Kidney (tissue), 14 donors: ENCODE data around the gene DUSP2. TPM values are rescaled to one million over a fixed set of nuclear protein-coding genes. Genes with fewer than 3 reads are reported as not detected.

Source experiments
- DNase-seq, 5 donors: peaks; one replicate each; pipeline ENCODE4 v3.0.0-alpha.2; 2013 to 2020
- FAIRE-seq: peaks from 2 replicates; lab custom pipeline; 2012; peaks lifted over from hg19 to GRCh38; lab: Jason Lieb, UNC
- H3K27ac ChIP-seq, 2 donors: one replicate each; pipeline ENCODE4 v1.7.0; 2013; ENCODE audit warnings: low read depth in 2 of 2, low read length in 2 of 2, inconsistent platforms in 1 of 2
- H3K27me3 ChIP-seq: one replicate; pipeline ENCODE4 v1.7.1; 2013; ENCODE audit warnings: low read length, inconsistent platforms; ENCODE audit not compliant: control insufficient read depth, insufficient read depth
- H3K36me3 ChIP-seq, 3 donors: one replicate each; pipeline versions ENCODE4 v1.7.0 to v1.7.1; 2013; ENCODE audit warnings: low read length in 3 of 3, control low read depth in 1 of 3, inconsistent platforms in 1 of 3; ENCODE audit not compliant: insufficient read depth in 3 of 3, control insufficient read depth in 2 of 3
- H3K4me1 ChIP-seq, 3 donors: one replicate each; pipeline versions ENCODE4 v1.7.0 to v1.7.1; 2013; ENCODE audit warnings: low read length in 3 of 3, inconsistent platforms in 1 of 3, low read depth in 1 of 3; ENCODE audit not compliant: control insufficient read depth in 2 of 3, insufficient read depth in 2 of 3
- H3K4me3 ChIP-seq, 3 donors: one replicate each; pipeline versions ENCODE4 v1.7.0 to v1.8.1; 2013; ENCODE audit warnings: low read length in 3 of 3, control low read depth in 1 of 3, inconsistent platforms in 1 of 3
- H3K9ac ChIP-seq, 3 donors: one replicate each; pipeline versions ENCODE4 v1.7.0 to v1.7.1; 2013; ENCODE audit warnings: low read length in 3 of 3, control low read depth in 1 of 3, inconsistent platforms in 1 of 3
- H3K9me3 ChIP-seq, 3 donors: one replicate each; pipeline versions ENCODE4 v1.7.0 to v1.7.1; 2013; ENCODE audit warnings: low read length in 3 of 3, control low read depth in 1 of 3, inconsistent platforms in 1 of 3; ENCODE audit not compliant: control insufficient read depth in 2 of 3, insufficient read depth in 1 of 3
- intact Hi-C: fragments of 100-400 bp; cut with DNase I; formaldehyde crosslinking; loops from one replicate; pipeline ENCODE4 v1.11.1; 2022
- polyA plus RNA-seq: library from polyadenylated mRNA; stranded (reverse); fragments of 350-450 nt; fragmentation: Illumina TruSeq; extraction: RNeasy Lipid Tissue Mini Kit (QIAGEN cat#74804); gene quantifications from one replicate; pipeline ENCODE4 v1.2.3, GENCODE V29; 2014; ENCODE audit warnings: low read depth, low replicate concordance; ENCODE audit not compliant: insufficient read depth
- total RNA-seq: library from RNA; stranded (reverse); fragmentation: NEBNext Ultra II Directional; extraction: Animal tissue kit (Norgen Biotek cat#: 25700); gene quantifications from one replicate; pipeline ENCODE4 v1.2.1, GENCODE V29; 2021
- TF ChIP-seq, protein P1 (sequence below): IDR thresholded peaks from 3 replicates; pipeline ENCODE4 v1.5.1; 2012; ENCODE audit warnings: mild to moderate bottlenecking, moderate library complexity, borderline replicate concordance; ENCODE audit not compliant: insufficient read depth; ENCODE audit errors: extremely low read depth
- donor health status: control.
- donor health status: control.
- donor health status: control.
- donor health status: control.
- donor health status: control.
- donor health status: DM: yes; HTN: yes; CAD: no.
- donor health status: Normal renal cell carcinoma (clear cell type).

Gene DUSP2
- total and polyA plus RNA-seq, 2 donors from 2014 or later = 5.6 to 11.8 TPM

DNA sequence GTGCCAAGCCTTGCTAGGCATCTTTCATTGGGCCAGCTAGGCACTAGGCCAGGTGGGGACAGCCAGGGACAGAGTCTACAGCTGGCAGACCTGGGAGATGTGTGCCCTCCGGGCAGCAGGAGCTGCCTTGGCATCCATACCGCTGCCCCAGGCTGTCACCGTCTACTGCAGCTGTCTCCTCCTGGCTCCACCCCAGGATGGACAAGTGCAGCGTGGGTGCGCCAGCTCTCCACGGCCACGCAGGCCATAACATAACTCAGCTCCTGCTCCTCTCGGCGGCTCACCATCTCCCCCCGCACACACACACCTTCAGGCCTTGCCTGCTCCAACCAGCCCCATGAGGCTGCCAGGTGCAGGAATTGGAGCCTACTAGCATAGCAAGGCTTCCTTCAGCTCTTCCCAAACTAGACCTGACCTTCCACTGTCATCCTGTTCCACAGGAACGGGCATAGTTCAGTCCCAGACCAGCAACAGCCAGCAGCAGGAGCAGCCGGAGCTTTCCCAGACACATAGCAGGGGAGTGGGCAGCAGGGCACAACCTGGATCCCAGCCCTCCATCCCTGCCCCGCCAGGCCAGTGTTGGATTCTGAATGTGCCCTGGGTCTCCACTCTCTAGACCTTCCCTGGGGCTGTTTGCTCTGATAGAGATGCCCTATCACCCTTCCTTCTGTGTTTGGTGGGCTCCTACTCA is 26.4 kb downstream of the DUSP2 start:
- no peaks in the 10 kb centered on the region for H3K9me3 ChIP-seq
- intact Hi-C loops = no loop called here
- H3K4me1 ChIP-seq = peaks cover 0 to 7% (median 0%) of the 10 kb centered on the region in 3 donors
- FAIRE-seq (no peak), DNase-seq (peak in 1 of 5 donors; percentile 55)
- no peaks in the 10 kb centered on the region for H3K27me3 ChIP-seq
- H3K4me3 ChIP-seq = no peak overlapping the region
- no peak overlapping the region for H3K27ac ChIP-seq
- H3K36me3 ChIP-seq = no peaks in the 10 kb centered on the region
- TF ChIP-seq, protein P1, sequence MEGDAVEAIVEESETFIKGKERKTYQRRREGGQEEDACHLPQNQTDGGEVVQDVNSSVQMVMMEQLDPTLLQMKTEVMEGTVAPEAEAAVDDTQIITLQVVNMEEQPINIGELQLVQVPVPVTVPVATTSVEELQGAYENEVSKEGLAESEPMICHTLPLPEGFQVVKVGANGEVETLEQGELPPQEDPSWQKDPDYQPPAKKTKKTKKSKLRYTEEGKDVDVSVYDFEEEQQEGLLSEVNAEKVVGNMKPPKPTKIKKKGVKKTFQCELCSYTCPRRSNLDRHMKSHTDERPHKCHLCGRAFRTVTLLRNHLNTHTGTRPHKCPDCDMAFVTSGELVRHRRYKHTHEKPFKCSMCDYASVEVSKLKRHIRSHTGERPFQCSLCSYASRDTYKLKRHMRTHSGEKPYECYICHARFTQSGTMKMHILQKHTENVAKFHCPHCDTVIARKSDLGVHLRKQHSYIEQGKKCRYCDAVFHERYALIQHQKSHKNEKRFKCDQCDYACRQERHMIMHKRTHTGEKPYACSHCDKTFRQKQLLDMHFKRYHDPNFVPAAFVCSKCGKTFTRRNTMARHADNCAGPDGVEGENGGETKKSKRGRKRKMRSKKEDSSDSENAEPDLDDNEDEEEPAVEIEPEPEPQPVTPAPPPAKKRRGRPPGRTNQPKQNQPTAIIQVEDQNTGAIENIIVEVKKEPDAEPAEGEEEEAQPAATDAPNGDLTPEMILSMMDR = no peak
- H3K9ac ChIP-seq = no peak overlapping the region

- no peak overlapping the region for H3K4me3 ChIP-seq
- H3K27ac ChIP-seq = no peak overlapping the region
- FAIRE-seq (no peak), DNase-seq (peak in 4 of 5 donors; percentile 8 to 69 (median 44))
- intact Hi-C loops = no loop called here
- H3K9me3 ChIP-seq = no peaks in the 10 kb centered on the region
- H3K27me3 ChIP-seq = no peaks in the 10 kb centered on the region
- H3K36me3 ChIP-seq = no peaks in the 10 kb centered on the region
- TF ChIP-seq, protein P1 = no peak
- peaks cover 0 to 7% (median 0%) of the 10 kb centered on the region in 3 donors for H3K4me1 ChIP-seq
- H3K9ac ChIP-seq = no peak overlapping the region
Observed at GRCh38 chr2:96117701-96118588, 27.3 kb downstream of the DUSP2 start.

- Histone ChIP-seq H3K27ac (no peak overlapping the region), H3K36me3 (no peaks in the 10 kb centered on the region), H3K9me3 (no peaks in the 10 kb centered on the region), H3K4me1 (peaks cover 0 to 7% (median 0%) of the 10 kb centered on the region in 3 donors), H3K27me3 (no peaks in the 10 kb centered on the region), H3K9ac (peak overlapping the region in 1 of 3 donors; percentile 82), H3K4me3 (peak overlapping the region in 2 of 3 donors; percentile 26 to 44)
- intact Hi-C loops = no loop called here
- TF ChIP-seq, protein P1 = peak; percentile 72
- FAIRE-seq = no peak
- peak; percentile 64 to 84 (median 78) for DNase-seq
Observed at GRCh38 chr2:96116879-96117533, 28.2 kb downstream of the DUSP2 start.
